ENCODE measurements around the gene APOL2.
"Not testable (repeated sequence)": the region's sequence is repeated elsewhere in the genome, so short reads cannot be mapped to it uniquely, and the experiment has no call there.

APOL2 gene

GRCh38 chr22:36215981-36216380 lies 23.3 kb downstream of the APOL2 start:
- no peak for DNase-seq

GRCh38 chr22:36213586-36213985 lies 25.7 kb downstream of the APOL2 start:
- DNase-seq = no peak

- DNase-seq = no peak
Measured at GRCh38 chr22:36212901-36213300, 26.4 kb downstream of the APOL2 start.

- DNase-seq = no peak
Measured at GRCh38 chr22:36211237-36211861, 28.0 kb downstream of the APOL2 start.

GRCh38 chr22:36210224-36210623 lies 29.1 kb downstream of the APOL2 start:
- DNase-seq = no peak

GRCh38 chr22:36209488-36209908 lies 29.8 kb downstream of the APOL2 start:
- DNase-seq = not testable (repeated sequence)

GRCh38 chr22:36208914-36209313 lies 30.4 kb downstream of the APOL2 start:
- DNase-seq = no peak

- no peak for DNase-seq
Measured at GRCh38 chr22:36208162-36208765, 31.1 kb downstream of the APOL2 start.

- no peak for DNase-seq
Measured at GRCh38 chr22:36206255-36206654, 33.1 kb downstream of the APOL2 start.

- DNase-seq = not testable (repeated sequence)
Measured at GRCh38 chr22:36205573-36205972, 33.8 kb downstream of the APOL2 start.

GRCh38 chr22:36204632-36205015 lies 34.7 kb downstream of the APOL2 start:
- DNase-seq = no peak

GRCh38 chr22:36204001-36204631 lies 35.2 kb downstream of the APOL2 start:
- no peak for DNase-seq

GRCh38 chr22:36203441-36203840 lies 35.9 kb downstream of the APOL2 start:
- not testable (repeated sequence) for DNase-seq

GRCh38 chr22:36202906-36203305 lies 36.4 kb downstream of the APOL2 start:
- not testable (repeated sequence) for DNase-seq

GRCh38 chr22:36201630-36202319 lies 37.6 kb downstream of the APOL2 start, which contains the start of gene APOL4:
Gene APOL4, minus strand, starts transcription at chr22:36201809. Its CDS starts 75 bp downstream, at chr22:36201734.
- no peak for DNase-seq

- not testable (repeated sequence) for DNase-seq
Measured at GRCh38 chr22:36201025-36201424, 38.3 kb downstream of the APOL2 start.

GRCh38 chr22:36199001-36199551 lies 40.3 kb downstream of the APOL2 start:
- no peak for DNase-seq

- no peak for DNase-seq
Measured at GRCh38 chr22:36198536-36198935, 40.8 kb downstream of the APOL2 start.

- no peak for DNase-seq
Measured at GRCh38 chr22:36197514-36198146, 41.7 kb downstream of the APOL2 start.

GRCh38 chr22:36197065-36197440 lies 42.3 kb downstream of the APOL2 start:
- DNase-seq = no peak

GRCh38 chr22:36196254-36197064 lies 42.9 kb downstream of the APOL2 start:
- DNase-seq = no peak

GRCh38 chr22:36194971-36195370 lies 44.4 kb downstream of the APOL2 start:
- DNase-seq = peak; percentile 30

Measured in 8988T (cell line).